ENCODE data around the gene MRC2.

- TF ChIP-seq CTCF (IDR thresholded peaks at IDR 0.05) (no peak), POLR2A (IDR thresholded peaks at IDR 0.05) (no peak)
These were observed 32.0 kb upstream of the MRC2 start for GRCh38 chr17:62595484-62595883.
